ENCODE results near the gene PAMR1.

GRCh38 chr11:35407041-35407440 is 118.4 kb downstream of the PAMR1 start:
- TF ChIP-seq CTCF (IDR thresholded peaks at IDR 0.05) (no peak), POLR2A (IDR thresholded peaks at IDR 0.05) (no peak)

Measured in Peyer's patch (tissue), 4 donors.